Measurements from ENCODE around the gene CROCC.
"Not testable (repeated sequence)": the region's sequence is repeated elsewhere in the genome, so short reads cannot be mapped to it uniquely, and the experiment has no call there.

Gene CROCC

GRCh38 chr1:16954579-16954978 lies 32.8 kb downstream of the CROCC start:
- Histone ChIP-seq H3K9me3 (ENCODE audit: control insufficient read depth, insufficient read depth, low read length) (no peaks in the 10 kb centered on the region), H3K4me1 (ENCODE audit: control insufficient read depth, insufficient read depth, low read length) (no peaks in the 10 kb centered on the region), H3K9ac (ENCODE audit: low read depth, low read length) (no peak overlapping the region), H3K36me3 (ENCODE audit: control insufficient read depth, insufficient read depth, low read length) (peaks cover 55% of the 10 kb centered on the region), H3K4me3 (ENCODE audit: low read depth, low read length) (no peak overlapping the region), H3K27ac (ENCODE audit: low read depth, low read length) (no peak overlapping the region), H3K27me3 (ENCODE audit: control insufficient read depth, insufficient read depth, low read length) (no peaks in the 10 kb centered on the region)

GRCh38 chr1:16955186-16955585 lies 33.5 kb downstream of the CROCC start:
- no peak overlapping the region for H3K4me3 ChIP-seq (ENCODE audit: low read depth, low read length)
- peaks cover 55% of the 10 kb centered on the region for H3K36me3 ChIP-seq (ENCODE audit: control insufficient read depth, insufficient read depth, low read length)
- no peaks in the 10 kb centered on the region for H3K4me1 ChIP-seq (ENCODE audit: control insufficient read depth, insufficient read depth, low read length)
- no peak overlapping the region for H3K9ac ChIP-seq (ENCODE audit: low read depth, low read length)
- H3K9me3 ChIP-seq (ENCODE audit: control insufficient read depth, insufficient read depth, low read length), result no peaks in the 10 kb centered on the region
- no peaks in the 10 kb centered on the region for H3K27me3 ChIP-seq (ENCODE audit: control insufficient read depth, insufficient read depth, low read length)
- no peak overlapping the region for H3K27ac ChIP-seq (ENCODE audit: low read depth, low read length)

- Histone ChIP-seq H3K4me3 (ENCODE audit: low read depth, low read length) (no peak overlapping the region), H3K36me3 (ENCODE audit: control insufficient read depth, insufficient read depth, low read length) (peaks cover 51% of the 10 kb centered on the region), H3K9me3 (ENCODE audit: control insufficient read depth, insufficient read depth, low read length) (no peaks in the 10 kb centered on the region), H3K27me3 (ENCODE audit: control insufficient read depth, insufficient read depth, low read length) (no peaks in the 10 kb centered on the region), H3K27ac (ENCODE audit: low read depth, low read length) (no peak overlapping the region), H3K9ac (ENCODE audit: low read depth, low read length) (no peak overlapping the region), H3K4me1 (ENCODE audit: control insufficient read depth, insufficient read depth, low read length) (no peaks in the 10 kb centered on the region)
Observed at GRCh38 chr1:16956775-16957174, 35.0 kb downstream of the CROCC start.

- H3K27me3 ChIP-seq (ENCODE audit: control insufficient read depth, insufficient read depth, low read length), result no peaks in the 10 kb centered on the region
- H3K4me1 ChIP-seq (ENCODE audit: control insufficient read depth, insufficient read depth, low read length), result no peaks in the 10 kb centered on the region
- no peaks in the 10 kb centered on the region for H3K9me3 ChIP-seq (ENCODE audit: control insufficient read depth, insufficient read depth, low read length)
- peaks cover 53% of the 10 kb centered on the region for H3K36me3 ChIP-seq (ENCODE audit: control insufficient read depth, insufficient read depth, low read length)
- no peak overlapping the region for H3K9ac ChIP-seq (ENCODE audit: low read depth, low read length)
- H3K4me3 ChIP-seq (ENCODE audit: low read depth, low read length), result no peak overlapping the region
- H3K27ac ChIP-seq (ENCODE audit: low read depth, low read length), result no peak overlapping the region
Observed at GRCh38 chr1:16957731-16958130, 36.0 kb downstream of the CROCC start.

- H3K9ac ChIP-seq (ENCODE audit: low read depth, low read length), result no peak overlapping the region
- H3K9me3 ChIP-seq (ENCODE audit: control insufficient read depth, insufficient read depth, low read length), result no peaks in the 10 kb centered on the region
- H3K36me3 ChIP-seq (ENCODE audit: control insufficient read depth, insufficient read depth, low read length), result peaks cover 53% of the 10 kb centered on the region
- no peaks in the 10 kb centered on the region for H3K27me3 ChIP-seq (ENCODE audit: control insufficient read depth, insufficient read depth, low read length)
- H3K4me3 ChIP-seq (ENCODE audit: low read depth, low read length), result no peak overlapping the region
- H3K4me1 ChIP-seq (ENCODE audit: control insufficient read depth, insufficient read depth, low read length), result no peaks in the 10 kb centered on the region
- no peak overlapping the region for H3K27ac ChIP-seq (ENCODE audit: low read depth, low read length)
Observed at GRCh38 chr1:16958475-16958874, 36.7 kb downstream of the CROCC start.

GRCh38 chr1:16960560-16961296 lies 39.0 kb downstream of the CROCC start:
- Histone ChIP-seq H3K36me3 (ENCODE audit: control insufficient read depth, insufficient read depth, low read length) (peaks cover 45% of the 10 kb centered on the region), H3K27ac (ENCODE audit: low read depth, low read length) (peak overlapping the region; percentile 55), H3K9ac (ENCODE audit: low read depth, low read length) (peak overlapping the region; percentile 51; the same call in 1 of the 2 replicates), H3K9me3 (ENCODE audit: control insufficient read depth, insufficient read depth, low read length) (no peaks in the 10 kb centered on the region), H3K27me3 (ENCODE audit: control insufficient read depth, insufficient read depth, low read length) (no peaks in the 10 kb centered on the region), H3K4me3 (ENCODE audit: low read depth, low read length) (peak overlapping the region; percentile 60; the same call in 1 of the 2 replicates), H3K4me1 (ENCODE audit: control insufficient read depth, insufficient read depth, low read length) (no peaks in the 10 kb centered on the region)

GRCh38 chr1:16961297-16962133 lies 39.8 kb downstream of the CROCC start:
- no peaks in the 10 kb centered on the region for H3K9me3 ChIP-seq (ENCODE audit: control insufficient read depth, insufficient read depth, low read length)
- H3K9ac ChIP-seq (ENCODE audit: low read depth, low read length), result no peak overlapping the region
- no peaks in the 10 kb centered on the region for H3K4me1 ChIP-seq (ENCODE audit: control insufficient read depth, insufficient read depth, low read length)
- H3K27me3 ChIP-seq (ENCODE audit: control insufficient read depth, insufficient read depth, low read length), result no peaks in the 10 kb centered on the region
- no peak overlapping the region for H3K27ac ChIP-seq (ENCODE audit: low read depth, low read length)
- H3K4me3 ChIP-seq (ENCODE audit: low read depth, low read length), result peak overlapping the region; percentile 60; the same call in 1 of the 2 replicates
- H3K36me3 ChIP-seq (ENCODE audit: control insufficient read depth, insufficient read depth, low read length), result peaks cover 45% of the 10 kb centered on the region

- not testable (repeated sequence) for H3K27ac ChIP-seq (ENCODE audit: low read depth, low read length); H3K9me3 ChIP-seq (ENCODE audit: control insufficient read depth, insufficient read depth, low read length); H3K4me3 ChIP-seq (ENCODE audit: low read depth, low read length); H3K27me3 ChIP-seq (ENCODE audit: control insufficient read depth, insufficient read depth, low read length); H3K9ac ChIP-seq (ENCODE audit: low read depth, low read length); H3K4me1 ChIP-seq (ENCODE audit: control insufficient read depth, insufficient read depth, low read length)
- H3K36me3 ChIP-seq (ENCODE audit: control insufficient read depth, insufficient read depth, low read length), result peaks cover 42% of the 10 kb centered on the region
Observed at GRCh38 chr1:16964169-16964568, 42.4 kb downstream of the CROCC start.

- H3K27me3 ChIP-seq (ENCODE audit: control insufficient read depth, insufficient read depth, low read length), result no peaks in the 10 kb centered on the region
- no peak overlapping the region for H3K27ac ChIP-seq (ENCODE audit: low read depth, low read length)
- H3K36me3 ChIP-seq (ENCODE audit: control insufficient read depth, insufficient read depth, low read length), result peaks cover 48% of the 10 kb centered on the region
- no peaks in the 10 kb centered on the region for H3K4me1 ChIP-seq (ENCODE audit: control insufficient read depth, insufficient read depth, low read length)
- no peak overlapping the region for H3K9ac ChIP-seq (ENCODE audit: low read depth, low read length)
- no peaks in the 10 kb centered on the region for H3K9me3 ChIP-seq (ENCODE audit: control insufficient read depth, insufficient read depth, low read length)
- H3K4me3 ChIP-seq (ENCODE audit: low read depth, low read length), result no peak overlapping the region
Observed at GRCh38 chr1:16965486-16966067, 43.8 kb downstream of the CROCC start.

- Histone ChIP-seq H3K36me3 (ENCODE audit: control insufficient read depth, insufficient read depth, low read length) (peaks cover 53% of the 10 kb centered on the region), H3K4me3 (ENCODE audit: low read depth, low read length) (no peak overlapping the region), H3K4me1 (ENCODE audit: control insufficient read depth, insufficient read depth, low read length) (no peaks in the 10 kb centered on the region), H3K27ac (ENCODE audit: low read depth, low read length) (no peak overlapping the region), H3K9me3 (ENCODE audit: control insufficient read depth, insufficient read depth, low read length) (no peaks in the 10 kb centered on the region), H3K9ac (ENCODE audit: low read depth, low read length) (no peak overlapping the region), H3K27me3 (ENCODE audit: control insufficient read depth, insufficient read depth, low read length) (no peaks in the 10 kb centered on the region)
Observed at GRCh38 chr1:16966282-16966681, 44.6 kb downstream of the CROCC start.

- Histone ChIP-seq H3K4me3 (ENCODE audit: low read depth, low read length) (no peak overlapping the region), H3K36me3 (ENCODE audit: control insufficient read depth, insufficient read depth, low read length) (peaks cover 54% of the 10 kb centered on the region), H3K4me1 (ENCODE audit: control insufficient read depth, insufficient read depth, low read length) (peaks cover 6% of the 10 kb centered on the region; the same call in 1 of the 2 replicates), H3K9ac (ENCODE audit: low read depth, low read length) (no peak overlapping the region), H3K9me3 (ENCODE audit: control insufficient read depth, insufficient read depth, low read length) (no peaks in the 10 kb centered on the region), H3K27ac (ENCODE audit: low read depth, low read length) (no peak overlapping the region), H3K27me3 (ENCODE audit: control insufficient read depth, insufficient read depth, low read length) (no peaks in the 10 kb centered on the region)
Observed at GRCh38 chr1:16967095-16967575, 45.4 kb downstream of the CROCC start.

Data from HUES48 (cell line).